RWPE1 (cell line): ENCODE data around the gene RAD50.
"Not testable (repeated sequence)": the region's sequence is repeated elsewhere in the genome, so short reads cannot be mapped to it uniquely, and the experiment has no call there.

ENCODE experiments used
- CTCF ChIA-PET: fragments of 350-600 bp; sonication (Branson Sonifier 250); formaldehyde crosslinking; extraction: SDS; loops from one replicate; lab custom pipeline; 2021; lab: Yijun Ruan, JAX
- POLR2A ChIA-PET: fragments of 400-600 bp; formaldehyde crosslinking; extraction: SDS; loops from one replicate; lab custom pipeline; 2020; ENCODE audit warnings: antibody characterized with exemption; ENCODE audit not compliant: low non-redundant PET; lab: Yijun Ruan, JAX
- DNase-seq: peaks from one replicate; pipeline ENCODE4 v3.0.0; 2012; ENCODE audit warnings: low spot score
- H3K27ac ChIP-seq: fragments of 450-650 bp; 2 replicates; pipeline ENCODE4 v1.5.1; 2017
- CTCF ChIP-seq: fragments of 450-650 bp; conservative IDR thresholded peaks from 2 replicates; pipeline ENCODE4 v1.5.1; 2017; ENCODE audit warnings: low read depth, mild to moderate bottlenecking

The RAD50 gene

GRCh38 chr5:132540764-132541163 is 16.0 kb upstream of the RAD50 start:
- ChIA-PET POLR2A (no interaction called here), CTCF (no interaction called here)
- no peak for TF ChIP-seq CTCF
- no peak overlapping the region for H3K27ac ChIP-seq
- no peak for DNase-seq

GRCh38 chr5:132543472-132544201 is 13.1 kb upstream of the RAD50 start, which contains the start of gene IL5:
IL5 (minus strand) TSS chr5:132543522; CDS start chr5:132543478, 44 bp downstream.
- ChIA-PET CTCF (no interaction called here), POLR2A (no interaction called here)
- TF ChIP-seq CTCF, result no peak
- DNase-seq, result no peak
- H3K27ac ChIP-seq, result no peak within 1 kb of the TSS

- TF ChIP-seq CTCF, result no peak
- POLR2A ChIA-PET, result interaction anchor here (0.6 kb wide), 1 partner anchor 362 kb away, joined by 3 read pairs; no protein-coding TSS in a partner anchor
Measured at GRCh38 chr5:132546108-132546507, 10.7 kb upstream of the RAD50 start.

GRCh38 chr5:132547269-132547668 is 9.5 kb upstream of the RAD50 start:
- ChIA-PET POLR2A (no interaction called here), CTCF (interaction anchor here (0.6 kb wide), 1 partner anchor 76 kb away, joined by 3 read pairs; no protein-coding TSS in a partner anchor)
- no peak for DNase-seq
- no peak overlapping the region for H3K27ac ChIP-seq
- no peak for TF ChIP-seq CTCF

More at GRCh38 chr5:132546108-132546507, 10.7 kb upstream of the RAD50 start:
- DNase-seq, result no peak
- CTCF ChIA-PET, result interaction anchor here (0.8 kb wide), 1 partner anchor 14 kb away, joined by 3 read pairs; no protein-coding TSS in a partner anchor
- no peak overlapping the region for H3K27ac ChIP-seq

GRCh38 chr5:132548834-132549233 is 7.9 kb upstream of the RAD50 start:
- H3K27ac ChIP-seq, POLR2A ChIA-PET, DNase-seq: not testable (repeated sequence)
- CTCF ChIA-PET, result interaction anchor here (0.6 to 1.4 kb wide), 3 partner anchors 22 to 145 kb away, joined by 3 to 5 read pairs (median 3); no protein-coding TSS in a partner anchor

- ChIA-PET POLR2A (no interaction called here), CTCF (no interaction called here)
- no peak for DNase-seq
- no peak overlapping the region for H3K27ac ChIP-seq
- TF ChIP-seq CTCF, result no peak
Measured at GRCh38 chr5:132549576-132549975, 7.2 kb upstream of the RAD50 start.
